ENCODE measurements around the gene CTDP1.

DNA sequence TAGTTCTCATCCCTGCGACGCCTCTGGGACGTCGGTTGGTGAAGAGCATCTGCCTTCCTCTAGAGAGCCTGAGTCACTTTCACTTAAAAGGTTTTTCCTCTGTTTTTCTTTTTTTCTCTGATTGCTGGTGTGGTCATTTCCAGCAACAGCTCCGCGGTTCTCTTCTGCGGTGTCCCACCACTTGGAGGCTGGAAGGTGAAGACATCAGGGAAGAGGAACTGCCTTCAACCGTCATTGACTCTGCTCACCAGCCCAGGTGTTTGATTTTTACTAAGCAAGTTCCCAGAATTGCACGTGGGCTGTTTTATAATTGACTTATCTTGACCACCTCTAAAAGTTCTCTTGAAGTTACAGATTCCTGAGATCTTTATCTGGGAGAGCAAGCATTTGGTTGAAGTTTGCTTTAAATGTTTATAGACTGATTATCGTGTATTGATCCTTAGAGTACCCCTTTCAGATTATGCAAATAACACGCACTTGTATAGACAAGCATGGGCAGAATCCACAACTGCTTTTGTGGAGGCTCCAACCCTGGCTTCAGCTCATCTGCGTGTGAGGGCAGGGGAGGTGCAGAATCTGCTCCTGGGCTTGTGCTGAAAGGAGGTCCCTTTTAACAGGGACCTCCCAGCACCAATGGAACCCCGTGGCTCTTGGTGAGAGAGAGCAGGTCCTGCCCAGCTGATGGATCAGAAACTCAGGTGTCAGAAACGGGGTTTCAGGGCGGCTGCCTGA is 3.5 kb downstream of the CTDP1 start:
- TF ChIP-seq HDAC6 (IDR thresholded peaks at IDR 0.05; ENCODE audit: low read depth, low read length) (no peak), EP300 (IDR thresholded peaks at IDR 0.05; ENCODE audit: low read length) (no peak), HNRNPLL (IDR thresholded peaks at IDR 0.05; ENCODE audit: low read depth, low read length, poor library complexity, severe bottlenecking) (no peak)
- TF ChIP-seq, protein P1, sequence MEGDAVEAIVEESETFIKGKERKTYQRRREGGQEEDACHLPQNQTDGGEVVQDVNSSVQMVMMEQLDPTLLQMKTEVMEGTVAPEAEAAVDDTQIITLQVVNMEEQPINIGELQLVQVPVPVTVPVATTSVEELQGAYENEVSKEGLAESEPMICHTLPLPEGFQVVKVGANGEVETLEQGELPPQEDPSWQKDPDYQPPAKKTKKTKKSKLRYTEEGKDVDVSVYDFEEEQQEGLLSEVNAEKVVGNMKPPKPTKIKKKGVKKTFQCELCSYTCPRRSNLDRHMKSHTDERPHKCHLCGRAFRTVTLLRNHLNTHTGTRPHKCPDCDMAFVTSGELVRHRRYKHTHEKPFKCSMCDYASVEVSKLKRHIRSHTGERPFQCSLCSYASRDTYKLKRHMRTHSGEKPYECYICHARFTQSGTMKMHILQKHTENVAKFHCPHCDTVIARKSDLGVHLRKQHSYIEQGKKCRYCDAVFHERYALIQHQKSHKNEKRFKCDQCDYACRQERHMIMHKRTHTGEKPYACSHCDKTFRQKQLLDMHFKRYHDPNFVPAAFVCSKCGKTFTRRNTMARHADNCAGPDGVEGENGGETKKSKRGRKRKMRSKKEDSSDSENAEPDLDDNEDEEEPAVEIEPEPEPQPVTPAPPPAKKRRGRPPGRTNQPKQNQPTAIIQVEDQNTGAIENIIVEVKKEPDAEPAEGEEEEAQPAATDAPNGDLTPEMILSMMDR (IDR thresholded peaks at IDR 0.05 in 2 of 3, conservative IDR thresholded peaks at IDR 0.05 in 1 of 3; ENCODE audit: insufficient read depth in 2 of 3, low read depth in 1 of 3, low read length in 3 of 3) = no peak
